AG04449 (cell line): ENCODE data around the gene NRIP1.
A peak's percentile ranks its signal among the peaks of the same experiment; 100 is the strongest.
"Not testable (repeated sequence)": the region's sequence is repeated elsewhere in the genome, so short reads cannot be mapped to it uniquely, and the experiment has no call there.

Experiments used
- CTCF ChIA-PET: fragments of 350-600 bp; formaldehyde crosslinking; extraction: SDS; loops from one replicate; lab custom pipeline; 2021; ENCODE audit warnings: antibody characterized with exemption; lab: Yijun Ruan, JAX
- POLR2A ChIA-PET: fragments of 400-600, 350-600 bp; formaldehyde crosslinking; extraction: SDS; loops from one replicate; lab custom pipeline; 2020; ENCODE audit warnings: antibody characterized with exemption, inconsistent platforms; lab: Yijun Ruan, JAX
- DNase-seq: peaks from one replicate; pipeline ENCODE4 v3.0.0-alpha.2; 2010; ENCODE audit warnings: low read depth, low spot score
- H3K4me3 ChIP-seq: 2 replicates; pipeline ENCODE4 v1.5.1; 2011; ENCODE audit warnings: low read depth, mild to moderate bottlenecking, control low read depth, low read length
- TF ChIP-seq, protein P1 (sequence below): IDR thresholded peaks from one replicate; pipeline ENCODE4 v1.5.1; 2011; ENCODE audit warnings: mild to moderate bottlenecking, moderate library complexity, low read length, control low read depth, inconsistent platforms; ENCODE audit not compliant: insufficient read depth; ENCODE audit errors: missing control alignments

The NRIP1 gene

GRCh38 chr21:15031790-15032357, 32.9 kb downstream of the NRIP1 start:
- H3K4me3 ChIP-seq: no peak overlapping the region
- CTCF ChIA-PET: no interaction called here
- POLR2A ChIA-PET: no interaction called here
- no peak for DNase-seq
- TF ChIP-seq, protein P1, sequence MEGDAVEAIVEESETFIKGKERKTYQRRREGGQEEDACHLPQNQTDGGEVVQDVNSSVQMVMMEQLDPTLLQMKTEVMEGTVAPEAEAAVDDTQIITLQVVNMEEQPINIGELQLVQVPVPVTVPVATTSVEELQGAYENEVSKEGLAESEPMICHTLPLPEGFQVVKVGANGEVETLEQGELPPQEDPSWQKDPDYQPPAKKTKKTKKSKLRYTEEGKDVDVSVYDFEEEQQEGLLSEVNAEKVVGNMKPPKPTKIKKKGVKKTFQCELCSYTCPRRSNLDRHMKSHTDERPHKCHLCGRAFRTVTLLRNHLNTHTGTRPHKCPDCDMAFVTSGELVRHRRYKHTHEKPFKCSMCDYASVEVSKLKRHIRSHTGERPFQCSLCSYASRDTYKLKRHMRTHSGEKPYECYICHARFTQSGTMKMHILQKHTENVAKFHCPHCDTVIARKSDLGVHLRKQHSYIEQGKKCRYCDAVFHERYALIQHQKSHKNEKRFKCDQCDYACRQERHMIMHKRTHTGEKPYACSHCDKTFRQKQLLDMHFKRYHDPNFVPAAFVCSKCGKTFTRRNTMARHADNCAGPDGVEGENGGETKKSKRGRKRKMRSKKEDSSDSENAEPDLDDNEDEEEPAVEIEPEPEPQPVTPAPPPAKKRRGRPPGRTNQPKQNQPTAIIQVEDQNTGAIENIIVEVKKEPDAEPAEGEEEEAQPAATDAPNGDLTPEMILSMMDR: no peak

- H3K4me3 ChIP-seq, POLR2A ChIA-PET, DNase-seq, CTCF ChIA-PET: not testable (repeated sequence)
These were observed 33.4 kb downstream of the NRIP1 start for GRCh38 chr21:15031362-15031761.

GRCh38 chr21:15030861-15031260, 33.9 kb downstream of the NRIP1 start:
- DNase-seq: peak; percentile 38
- H3K4me3 ChIP-seq, POLR2A ChIA-PET, CTCF ChIA-PET: not testable (repeated sequence)

- no peak overlapping the region for H3K4me3 ChIP-seq
- no peak for DNase-seq
- ChIA-PET POLR2A (no interaction called here), CTCF (interaction anchor here (0.6 to 1.3 kb wide), 2 partner anchors 26 to 165 kb away, joined by 3 to 4 read pairs; no protein-coding TSS in a partner anchor)
- TF ChIP-seq, protein P1: no peak
These were observed 35.7 kb downstream of the NRIP1 start for GRCh38 chr21:15029077-15029476.

DNA sequence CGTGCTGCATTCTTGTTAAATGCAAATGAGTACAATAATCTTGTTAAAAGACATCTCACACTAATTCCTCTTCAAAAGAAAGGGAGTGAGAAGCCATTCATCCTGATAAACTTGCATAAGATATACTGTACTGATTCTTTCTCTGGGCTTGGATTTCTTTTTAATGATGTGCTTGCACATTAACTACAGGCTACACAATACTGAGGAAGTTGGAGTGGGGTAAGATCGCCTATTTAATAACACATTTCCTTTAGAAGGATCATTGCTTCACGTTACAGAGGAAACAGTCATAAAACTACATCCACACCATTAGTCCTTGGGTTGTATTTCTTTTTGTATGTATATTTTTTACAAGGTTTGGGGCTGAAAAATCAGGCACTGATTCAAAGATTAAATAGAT, 36.6 kb downstream of the NRIP1 start:
- ChIA-PET CTCF (interaction anchor here (1.3 kb wide), 1 partner anchor 164 kb away, joined by 4 read pairs; no protein-coding TSS in a partner anchor), POLR2A (no interaction called here)
- TF ChIP-seq, protein P1: no peak
- H3K4me3 ChIP-seq: no peak overlapping the region
- no peak for DNase-seq

DNA sequence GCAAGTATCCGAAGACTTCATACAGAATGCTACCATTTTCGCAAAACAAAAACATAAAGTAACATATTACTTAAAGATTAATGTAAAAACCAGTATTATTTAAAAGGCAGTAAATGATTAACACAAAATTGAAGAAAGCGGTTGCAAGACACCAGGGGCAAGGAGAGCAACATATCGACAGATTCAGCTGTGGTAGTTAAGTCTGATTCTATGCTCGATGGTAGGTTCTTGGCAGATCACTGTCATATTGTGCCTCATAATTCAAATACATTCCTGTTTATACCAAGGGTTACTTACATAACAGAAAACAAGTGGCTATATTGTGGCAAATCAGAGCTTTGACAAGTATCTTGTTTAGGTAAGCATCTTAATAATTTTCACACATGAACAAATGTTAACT, 37.7 kb downstream of the NRIP1 start:
- ChIA-PET CTCF (interaction anchor here (1.2 kb wide), 1 partner anchor 18 kb away, joined by 3 read pairs; no protein-coding TSS in a partner anchor), POLR2A (no interaction called here)
- H3K4me3 ChIP-seq: no peak overlapping the region
- DNase-seq: no peak
- TF ChIP-seq, protein P1: no peak

- TF ChIP-seq, protein P1: no peak
- no peak overlapping the region for H3K4me3 ChIP-seq
- ChIA-PET CTCF (interaction anchor here (0.6 kb wide), 1 partner anchor 30 kb away, joined by 3 read pairs; no protein-coding TSS in a partner anchor), POLR2A (no interaction called here)
- DNase-seq: no peak
These were observed 38.4 kb downstream of the NRIP1 start for GRCh38 chr21:15026370-15026769.
